HG03095 (cell line): ENCODE measurements around the gene SPON1.
"Not testable (repeated sequence)": the region's sequence is repeated elsewhere in the genome, so short reads cannot be mapped to it uniquely, and the experiment has no call there.

Experiments
- ATAC-seq: cut with Tn5 transposase; IDR thresholded peaks from one replicate; pipeline ENCODE4 v1.9.1; 2021; ENCODE audit warnings: moderate library complexity; ENCODE audit not compliant: unreplicated experiment

SPON1 gene

DNA sequence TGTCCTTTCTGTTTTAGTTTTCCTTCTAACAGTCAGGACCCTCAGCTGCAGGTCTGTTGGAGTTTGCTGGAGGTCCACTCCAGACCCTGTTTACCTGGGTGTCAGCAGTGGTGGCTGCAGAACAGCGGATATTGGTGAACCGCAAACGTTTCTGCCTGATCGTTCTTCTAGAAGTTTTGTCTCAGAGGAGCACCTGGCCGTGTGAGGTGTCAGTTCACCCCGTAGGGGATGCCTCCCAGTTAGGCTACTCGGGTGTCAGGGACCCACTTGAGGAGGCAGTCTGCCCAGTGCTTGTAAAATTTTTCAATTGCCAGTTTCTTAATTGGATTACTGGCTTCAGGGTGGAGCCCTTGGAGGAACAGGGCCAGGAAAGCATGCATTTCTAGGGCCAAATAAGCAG is 211.2 kb downstream of the SPON1 start:
- not testable (repeated sequence) for ATAC-seq

DNA sequence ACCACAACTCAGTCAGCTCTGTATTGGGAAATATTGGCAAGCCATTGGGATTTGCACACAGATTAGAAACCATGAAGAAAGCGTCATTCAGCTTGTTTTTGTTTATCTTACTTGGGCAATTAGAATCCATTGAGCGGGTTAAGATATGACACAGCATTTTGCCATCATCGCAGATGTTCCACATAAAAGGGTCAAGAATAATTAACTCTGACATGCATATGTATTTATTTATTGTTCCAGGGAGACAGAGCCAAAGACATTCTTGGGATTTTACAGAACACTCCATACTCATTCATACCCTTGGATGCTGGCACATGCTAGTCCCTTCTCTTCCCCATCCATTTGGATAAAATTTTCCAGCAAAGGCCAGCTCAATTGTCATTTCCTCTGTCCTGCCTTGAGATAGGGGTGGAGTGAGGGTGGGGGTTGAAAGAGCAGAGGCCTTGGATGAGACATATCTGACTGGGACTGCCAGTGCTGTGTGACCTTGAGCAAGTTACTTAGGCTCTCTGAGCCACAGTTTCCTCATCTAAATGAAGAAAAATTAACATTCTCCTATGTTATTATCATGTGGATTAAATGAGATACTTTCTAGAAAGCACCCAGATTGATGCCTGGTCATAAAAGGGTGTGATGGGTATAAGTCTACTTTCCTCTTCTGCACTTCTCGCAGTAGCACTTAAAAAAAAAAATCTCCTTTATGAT is 216.7 kb downstream of the SPON1 start:
- no peak for ATAC-seq

DNA sequence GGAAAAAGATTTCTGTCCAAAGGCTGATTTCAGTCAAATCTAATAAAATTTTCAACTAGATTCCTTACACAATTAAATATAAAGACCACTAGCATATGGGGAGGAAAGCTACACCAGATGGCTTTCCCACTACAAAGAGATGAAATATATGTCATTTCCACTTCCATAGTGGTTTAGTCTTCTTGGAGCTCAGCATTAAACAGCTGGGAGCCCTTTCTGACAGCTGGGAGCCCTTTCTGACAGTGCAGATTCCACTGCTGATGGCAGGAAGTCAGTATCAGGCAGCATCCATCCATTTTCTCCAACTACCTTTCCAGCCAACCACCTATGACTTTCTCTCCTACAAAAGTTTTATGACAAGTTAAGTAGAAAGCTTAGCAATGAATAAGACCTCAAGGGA is 218.6 kb downstream of the SPON1 start:
- ATAC-seq, result no peak

DNA sequence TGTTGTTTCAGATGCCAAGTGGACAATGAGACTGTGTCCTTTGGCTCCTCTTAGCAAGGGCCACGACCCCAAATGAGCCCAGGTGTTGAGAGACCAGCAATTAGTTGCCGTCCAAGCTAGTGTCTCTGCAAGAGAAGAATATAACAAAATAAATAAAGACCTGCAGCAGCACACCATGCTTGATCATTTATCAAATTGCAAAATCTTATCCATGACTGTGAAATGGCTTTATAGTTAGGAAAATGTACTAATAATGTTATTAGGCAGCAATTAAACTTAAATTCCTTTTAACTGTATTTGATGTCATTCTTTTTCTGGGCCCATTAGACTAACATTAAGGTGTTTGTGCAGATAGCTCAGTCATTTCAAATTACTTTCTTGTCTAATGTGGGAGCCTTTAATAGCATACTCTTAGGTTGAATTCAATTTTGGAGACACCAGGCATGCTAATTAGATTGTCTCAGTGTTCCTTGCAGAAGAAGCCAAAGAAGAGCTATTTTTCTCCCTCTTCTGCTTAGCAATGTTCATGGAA is 220.4 kb downstream of the SPON1 start:
- no peak for ATAC-seq

DNA sequence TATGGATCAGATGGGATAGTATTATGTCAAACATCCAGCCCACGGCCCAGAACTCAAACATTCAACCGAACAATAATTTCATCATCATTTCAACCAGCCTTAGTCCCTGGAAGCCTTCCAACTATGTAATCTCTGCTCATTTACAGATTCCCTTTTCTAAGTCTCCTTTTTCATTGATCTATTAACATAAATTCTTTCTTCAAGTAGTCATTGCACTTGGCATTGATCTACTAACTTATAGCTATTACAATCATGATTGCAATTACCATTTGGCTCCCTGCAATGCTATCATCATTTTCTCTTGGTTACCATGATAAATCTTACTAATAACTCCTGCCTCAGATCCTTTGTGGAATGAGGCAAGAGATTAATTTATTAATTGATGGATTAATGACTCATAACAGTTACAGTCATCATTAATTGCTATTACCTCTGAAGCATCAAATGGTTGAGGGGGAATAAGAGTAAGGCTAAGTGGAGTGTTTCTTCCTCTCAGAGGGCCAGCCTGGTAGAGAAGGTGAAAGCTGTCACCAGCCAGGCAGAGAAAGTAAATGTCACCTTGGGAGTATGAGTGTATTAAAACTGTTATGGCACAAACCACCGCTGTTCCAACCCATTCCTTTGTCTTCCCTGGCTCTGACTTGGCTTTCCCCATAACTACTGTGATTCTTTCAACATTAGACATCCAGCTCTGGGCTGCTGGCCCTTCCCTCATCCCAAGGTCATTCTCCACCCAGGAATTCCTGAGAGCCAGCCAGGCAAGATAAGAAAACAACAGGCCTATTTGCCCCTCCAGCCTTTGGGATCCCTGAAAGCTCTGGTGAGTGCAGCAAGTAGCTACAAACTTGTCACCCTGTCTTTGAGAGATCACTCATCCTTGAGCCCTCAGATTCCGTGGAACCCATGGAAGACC is 221.8 kb downstream of the SPON1 start:
- no peak for ATAC-seq

DNA sequence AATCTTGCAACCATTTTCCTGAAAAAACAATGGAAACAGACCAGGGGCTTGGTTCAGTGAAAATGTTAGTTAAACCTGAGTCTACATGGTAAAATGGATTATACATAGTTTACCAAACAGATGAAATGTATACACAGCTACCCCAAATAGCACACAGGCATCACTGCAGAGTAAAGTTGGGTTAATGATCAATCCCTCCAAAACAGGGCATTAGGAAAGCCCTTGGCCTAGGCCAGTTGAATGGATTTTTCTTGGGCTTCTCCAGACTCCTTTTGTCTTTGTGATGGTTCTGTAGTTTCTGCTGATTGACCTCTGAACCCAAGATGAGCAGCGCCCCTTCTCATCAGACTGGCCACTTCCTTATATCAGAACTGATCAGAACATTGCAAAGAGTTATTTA is 222.9 kb downstream of the SPON1 start:
- ATAC-seq, result no peak

DNA sequence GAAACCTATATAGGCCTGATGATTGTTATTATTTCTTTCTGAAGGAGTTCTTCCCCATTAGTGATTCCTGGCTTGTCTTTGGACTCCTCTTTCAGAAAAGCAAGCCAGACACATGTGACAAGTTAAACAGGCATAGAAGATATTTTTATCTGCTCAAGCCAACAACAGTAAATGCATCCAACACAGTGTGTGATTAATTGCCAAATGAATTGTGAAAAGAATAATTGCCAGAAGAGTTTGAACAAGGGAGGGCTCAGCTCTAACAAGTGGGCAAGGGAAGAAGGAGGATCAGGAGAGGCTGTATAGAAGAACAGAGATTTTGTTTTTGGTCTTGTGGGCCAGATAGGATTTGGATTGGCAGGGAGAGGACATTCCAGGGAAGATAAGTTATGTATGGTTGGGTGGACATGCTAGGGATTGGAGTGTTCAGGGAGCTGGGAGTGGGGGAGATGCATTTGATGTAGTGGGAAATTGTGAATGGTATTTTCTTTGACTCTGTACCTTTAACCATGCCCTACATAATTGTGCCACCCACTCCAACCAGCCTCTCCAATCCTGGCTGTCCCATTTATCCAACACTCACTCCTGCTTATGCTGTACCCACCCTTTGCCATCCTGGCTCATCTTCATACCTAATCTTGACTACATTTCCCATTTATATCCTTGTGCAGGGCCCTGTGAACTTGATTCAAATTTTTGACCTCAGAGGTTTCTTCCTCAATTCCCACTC is 223.7 kb downstream of the SPON1 start:
- no peak for ATAC-seq

DNA sequence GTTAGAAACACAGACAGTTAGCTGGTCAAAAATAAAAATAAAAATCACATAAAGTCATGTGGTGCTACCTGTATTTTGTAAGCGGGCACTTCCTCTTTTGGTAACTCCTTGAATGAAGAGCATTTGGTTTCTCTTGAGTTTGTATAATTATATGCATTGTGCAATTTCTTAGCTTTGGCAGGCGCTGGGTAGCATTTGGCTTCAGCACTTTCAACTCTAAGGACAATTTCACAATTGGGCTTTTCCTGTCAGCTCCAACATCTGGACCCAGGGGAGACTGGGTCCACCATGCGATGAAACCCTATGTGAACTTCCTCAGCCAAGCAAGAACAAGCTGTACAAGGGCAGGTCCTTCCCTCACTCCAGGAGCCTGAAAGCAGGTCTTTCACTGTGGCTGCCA is 227.4 kb downstream of the SPON1 start:
- no peak for ATAC-seq

DNA sequence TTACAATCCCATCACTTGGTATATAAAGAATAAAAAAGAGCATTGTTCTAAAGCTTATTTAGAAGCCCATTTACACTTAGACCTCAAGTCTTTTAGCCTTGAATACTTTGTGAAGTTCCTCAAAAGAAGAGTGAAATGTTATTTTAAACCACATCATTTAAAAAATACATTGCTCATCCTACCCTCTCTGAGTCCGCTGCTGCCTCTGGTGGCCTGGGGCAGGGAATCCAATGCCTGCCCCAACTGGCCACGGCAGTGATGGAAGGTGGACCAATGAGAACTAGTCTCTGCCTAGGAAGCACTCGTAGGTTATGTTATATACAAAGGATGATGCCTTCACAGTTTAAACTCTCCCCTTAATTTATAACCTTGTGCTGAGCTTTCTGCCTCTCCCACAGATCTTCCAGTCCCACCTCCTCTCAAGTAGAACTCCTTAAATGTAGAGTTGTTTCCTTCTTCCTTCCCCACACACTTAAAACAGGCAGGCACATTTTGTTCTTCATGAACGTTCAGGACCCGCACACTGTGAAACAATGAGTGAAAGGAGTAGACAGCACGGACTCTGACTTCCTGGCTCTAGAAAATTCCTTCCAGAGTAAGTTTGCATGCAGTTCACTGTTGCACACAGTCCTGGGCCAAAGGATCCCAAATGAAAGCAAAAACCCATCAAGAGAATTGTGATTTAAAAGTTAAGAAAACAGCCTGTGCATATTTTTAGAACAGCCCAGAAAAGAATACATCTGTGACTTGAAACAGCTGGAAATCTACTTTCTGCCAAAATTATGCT is 228.7 kb downstream of the SPON1 start:
- no peak for ATAC-seq

DNA sequence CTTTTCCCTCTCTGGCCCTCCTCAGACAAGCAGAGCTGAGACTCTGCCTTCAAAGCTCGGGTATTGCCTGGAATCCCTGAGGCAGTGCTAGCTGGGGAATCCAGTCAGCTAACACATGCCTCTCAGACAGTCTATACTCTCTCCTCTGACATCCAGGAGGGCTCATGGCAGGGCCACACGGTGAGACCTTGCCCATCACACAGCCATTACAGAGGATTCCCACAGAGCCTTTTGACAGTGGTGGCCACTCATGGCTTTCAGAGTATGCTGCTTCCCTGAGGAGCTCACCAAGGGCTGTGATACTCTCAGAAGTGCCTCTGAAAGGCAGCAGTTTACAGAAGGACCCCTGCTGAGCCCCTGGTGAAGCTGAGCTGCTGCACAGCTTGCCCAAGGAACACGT is 231.1 kb downstream of the SPON1 start:
- no peak for ATAC-seq

DNA sequence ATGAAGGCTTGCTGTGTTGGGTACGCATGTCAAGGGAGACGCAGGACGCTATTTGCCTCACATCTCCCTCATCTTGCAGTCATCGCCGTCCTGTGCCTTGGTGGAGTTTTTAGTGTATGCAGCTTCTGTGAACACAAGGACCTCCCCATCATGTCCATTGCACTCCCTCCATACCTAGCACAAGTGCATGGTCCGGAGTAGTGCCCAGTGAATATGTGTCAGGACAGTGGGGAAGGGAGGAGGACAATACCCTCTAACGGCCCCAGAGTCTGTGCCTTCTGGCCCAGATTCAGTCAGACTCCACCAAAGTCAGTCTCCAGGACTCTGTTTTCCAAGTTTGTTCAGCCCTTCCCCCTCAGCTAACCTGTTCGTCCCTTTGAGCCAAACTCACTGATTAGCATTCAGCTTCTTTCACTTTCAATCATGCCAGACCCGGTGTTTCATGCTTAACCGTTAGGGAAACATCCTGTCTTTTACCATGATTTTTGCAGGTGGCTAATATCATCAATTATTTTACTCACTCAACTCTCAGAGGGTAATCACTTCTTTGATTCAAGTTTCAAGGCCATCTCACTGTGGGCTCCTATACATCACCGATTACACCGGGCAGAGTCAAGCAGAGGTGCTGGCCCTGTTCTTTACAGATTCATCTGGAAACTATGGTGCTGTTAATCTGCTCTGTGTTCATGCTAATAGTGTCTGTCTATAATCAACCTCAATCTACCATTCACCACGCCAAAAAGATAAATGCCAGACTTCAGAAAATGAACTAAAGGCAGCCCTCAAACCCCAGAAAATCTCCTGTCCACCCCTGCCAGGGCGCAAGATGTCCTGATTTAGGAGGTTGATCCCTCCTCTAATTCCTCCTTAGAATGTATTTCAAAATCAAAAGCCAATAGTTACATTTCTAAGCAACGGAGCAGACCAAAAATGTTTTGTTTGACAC is 240.0 kb downstream of the SPON1 start:
- ATAC-seq, result no peak

DNA sequence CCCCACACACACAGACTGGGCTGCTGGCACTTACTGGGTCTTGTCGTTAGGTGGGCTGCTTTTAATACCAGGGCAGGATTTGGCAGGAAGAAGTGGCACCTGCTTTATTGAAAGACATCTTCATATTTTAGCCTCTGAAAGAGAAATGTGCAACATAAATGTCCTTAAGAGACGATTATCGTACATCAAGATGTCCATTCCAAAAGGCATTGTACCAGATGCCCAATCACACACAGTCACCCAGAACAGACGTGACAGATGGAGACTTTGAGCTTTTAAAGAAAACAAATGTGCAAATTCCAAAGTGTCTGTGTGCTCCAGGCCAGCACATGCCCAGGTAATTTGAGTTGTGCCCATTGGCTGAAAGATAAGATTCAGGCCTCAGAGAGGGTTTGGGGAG is 240.8 kb downstream of the SPON1 start:
- no peak for ATAC-seq

DNA sequence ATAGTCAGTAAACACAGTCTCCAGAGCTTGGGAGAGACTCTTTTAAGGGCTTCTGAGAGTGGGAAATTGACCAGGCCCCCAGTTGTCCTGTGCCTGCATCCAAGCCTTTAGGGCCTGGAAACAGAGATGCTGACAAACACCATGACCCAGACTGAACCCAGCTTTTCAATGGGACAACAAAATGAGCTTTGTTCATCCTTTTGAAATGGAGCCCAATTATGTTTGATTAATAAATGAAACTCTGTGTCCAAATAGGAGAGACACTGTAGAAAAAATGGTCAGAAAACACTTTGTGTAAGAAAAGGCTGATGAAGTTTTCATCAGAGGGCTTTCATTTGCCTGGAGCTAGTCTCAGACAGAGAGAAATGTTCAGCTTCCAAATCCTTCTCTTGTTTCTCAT is 250.5 kb downstream of the SPON1 start:
- no peak for ATAC-seq

DNA sequence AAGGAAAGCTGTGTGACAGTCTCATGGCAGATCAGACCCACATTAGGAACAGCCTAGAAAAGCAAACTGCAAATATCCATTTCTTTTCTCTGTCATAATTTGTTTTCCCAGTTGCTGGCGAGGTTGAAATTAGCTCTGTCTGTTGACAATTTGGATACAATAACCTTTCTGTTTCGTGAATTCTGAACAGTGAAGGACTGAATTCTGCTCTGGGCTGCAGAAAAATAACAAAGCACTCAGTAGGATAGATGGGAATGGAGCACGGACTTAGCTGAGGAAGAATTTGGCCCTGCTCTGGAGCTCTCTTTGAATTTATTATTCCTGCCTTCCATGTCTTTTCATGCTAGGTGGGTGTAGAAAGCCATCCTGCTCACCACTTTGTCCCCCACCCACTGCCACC is 256.2 kb downstream of the SPON1 start:
- ATAC-seq, result no peak

DNA sequence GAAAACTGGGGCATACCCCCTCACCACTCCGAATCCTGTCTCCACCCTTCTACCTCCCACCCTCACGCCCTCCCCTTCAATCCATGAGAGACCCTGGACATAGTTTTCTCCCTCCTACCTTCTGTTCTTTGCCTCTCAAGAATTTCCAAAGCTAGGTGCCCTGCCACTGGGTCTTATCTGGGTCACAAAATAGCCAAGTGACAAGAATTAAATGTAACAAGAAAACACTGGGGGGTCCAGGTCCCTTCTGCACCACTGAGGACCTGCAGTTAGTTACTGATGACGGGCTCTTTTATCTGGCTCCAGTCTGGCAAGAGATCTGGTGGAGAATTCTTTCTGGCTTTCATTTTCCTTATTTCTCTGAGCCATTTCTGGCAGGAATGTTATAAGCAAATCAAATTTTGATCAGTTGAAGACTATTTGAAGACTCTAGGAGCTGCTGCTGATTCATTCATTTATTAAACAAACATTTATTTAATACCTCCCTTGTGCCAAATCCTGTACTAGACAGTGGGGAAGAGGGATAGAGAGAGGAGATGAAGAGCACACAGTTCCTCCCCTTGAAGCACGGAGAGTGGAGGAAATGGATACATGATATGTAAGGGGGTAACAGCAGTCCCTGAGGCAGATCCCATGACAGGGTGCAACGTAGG is 261.2 kb downstream of the SPON1 start:
- ATAC-seq, result no peak

DNA sequence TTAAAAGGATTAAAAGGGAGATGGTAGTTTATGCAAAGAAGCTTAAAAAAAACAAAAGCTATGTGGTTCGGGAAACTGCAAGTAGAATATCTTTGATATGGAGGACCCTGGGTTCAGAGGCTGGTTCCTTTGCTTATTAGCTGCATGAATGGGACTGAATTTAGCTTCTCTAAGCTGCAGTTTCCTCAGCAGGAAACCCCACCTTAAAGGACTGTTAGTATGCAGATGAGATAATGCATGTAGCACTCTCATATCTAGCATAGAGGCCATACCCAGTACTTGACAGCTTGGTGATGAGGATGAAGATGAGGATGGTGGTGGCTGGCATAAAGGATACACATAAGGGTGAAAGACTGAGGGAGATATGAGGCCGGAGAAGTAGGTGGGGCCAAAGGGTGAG is 261.9 kb downstream of the SPON1 start:
- no peak for ATAC-seq

DNA sequence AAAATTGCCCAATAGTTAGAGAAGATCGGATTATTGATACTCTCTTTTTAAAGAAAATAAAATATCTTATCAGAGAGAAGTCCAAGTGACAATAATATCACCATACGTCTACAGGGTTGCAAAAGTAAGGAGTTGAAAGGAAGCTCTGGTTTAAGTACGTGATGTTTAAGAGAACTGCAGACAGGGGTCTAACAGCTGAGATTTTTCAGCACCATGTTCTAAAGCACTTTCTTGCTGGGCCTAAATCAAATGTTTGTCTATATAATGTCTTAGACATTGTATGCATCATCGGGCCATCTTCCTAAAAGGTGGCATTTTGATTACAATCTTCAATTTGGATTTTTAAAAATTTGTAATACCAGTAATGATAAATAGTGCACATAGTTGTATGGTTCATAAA is 263.1 kb downstream of the SPON1 start:
- no peak for ATAC-seq

DNA sequence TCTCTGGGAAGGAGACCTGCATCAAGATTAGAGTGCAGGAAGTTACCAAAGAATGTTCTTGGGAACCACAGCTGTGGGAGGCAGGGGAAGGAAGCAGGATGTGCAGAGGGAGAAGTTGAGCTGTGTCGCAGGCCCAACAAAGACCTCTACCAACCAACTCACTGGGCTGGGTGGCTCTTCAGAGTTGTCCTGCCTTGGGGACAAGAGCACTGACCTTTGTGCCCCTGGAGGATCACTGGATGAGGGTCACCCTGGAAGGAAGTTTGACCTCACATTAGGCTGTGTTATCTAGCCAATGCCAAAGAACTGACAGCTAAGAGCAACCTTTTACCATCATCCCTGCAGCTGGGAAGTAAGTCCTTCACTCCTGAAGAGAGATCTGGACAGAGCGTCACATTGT is 265.8 kb downstream of the SPON1 start:
- ATAC-seq, result no peak

DNA sequence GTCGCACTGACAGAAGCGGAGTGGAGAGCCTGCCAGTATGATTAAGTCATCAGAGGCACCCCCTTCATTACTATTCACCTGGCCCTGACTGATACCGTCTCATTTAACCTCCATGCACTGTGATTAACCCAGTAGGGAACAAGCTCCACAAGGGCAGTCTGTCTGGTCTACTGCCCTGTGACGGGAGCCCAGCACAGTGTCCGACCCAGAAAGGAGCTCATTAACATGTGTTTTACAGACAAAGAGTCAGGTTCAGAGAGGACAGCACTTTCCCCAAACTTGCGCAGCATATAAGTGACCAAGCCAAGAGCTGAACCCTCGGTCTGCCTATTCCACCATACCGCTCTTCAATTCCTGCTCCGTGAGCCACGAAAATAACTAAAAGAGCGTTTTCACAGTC is 266.9 kb downstream of the SPON1 start:
- no peak for ATAC-seq
